Spleen (tissue), 7 donors: ENCODE data around the gene AGMO.

Source experiments
- POLR2A ChIP-seq, 3 donors: fragments of 450-650 bp; IDR thresholded peaks; one replicate each; pipeline ENCODE4 v1.5.1; 2017; ENCODE audit warnings: antibody characterized with exemption in 3 of 3, mild to moderate bottlenecking in 1 of 3
- POLR2AphosphoS5 ChIP-seq, 3 donors: sonication (generic); formaldehyde crosslinking; IDR thresholded peaks; one replicate each; pipeline ENCODE4 v1.5.1; 2017; ENCODE audit warnings: antibody characterized with exemption in 3 of 3
- TF ChIP-seq, protein P1 (sequence below), 11 experiments: fragments of 200-600 bp in 7 of 11; fragments of 450-650 bp in 4 of 11; sonication (generic) in 4 of 11; IDR thresholded peaks in 8 of 11; conservative IDR thresholded peaks in 3 of 11; 1 replicate in 7 of 11; 2 replicates in 4 of 11; pipeline versions ENCODE4 v1.4.0 to v1.8.0; 2016 to 2021; ENCODE audit warnings: antibody characterized with exemption in 11 of 11, inconsistent platforms in 4 of 11, mild to moderate bottlenecking in 1 of 11
- donor health status: DM: no; HTN: no; CAD: no; lungs with moderate emphysema.
- donor health status: DM: no; HTN: no; CAD: no.
- donor health status: DM: no; HTN: no; CAD: no.

DNA sequence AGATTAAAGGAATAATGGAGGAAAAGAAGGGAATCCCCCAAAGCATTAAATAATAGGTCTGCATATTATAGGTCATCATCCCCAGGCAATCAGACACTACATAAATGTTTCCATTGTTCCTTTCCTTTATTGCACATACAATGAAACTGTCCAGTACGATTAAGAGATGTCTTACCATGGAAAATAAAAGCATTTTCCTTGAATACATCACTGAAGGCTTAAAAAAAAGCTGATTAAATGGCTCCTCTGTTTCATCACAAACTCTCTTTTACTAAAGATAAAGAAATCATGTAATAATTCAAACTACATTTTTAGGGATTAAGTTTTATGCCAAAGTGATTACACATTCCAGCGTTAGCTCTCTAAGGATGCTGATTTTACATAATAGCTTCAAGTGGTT, 316.0 kb downstream of the AGMO start:
- TF ChIP-seq, protein P1, sequence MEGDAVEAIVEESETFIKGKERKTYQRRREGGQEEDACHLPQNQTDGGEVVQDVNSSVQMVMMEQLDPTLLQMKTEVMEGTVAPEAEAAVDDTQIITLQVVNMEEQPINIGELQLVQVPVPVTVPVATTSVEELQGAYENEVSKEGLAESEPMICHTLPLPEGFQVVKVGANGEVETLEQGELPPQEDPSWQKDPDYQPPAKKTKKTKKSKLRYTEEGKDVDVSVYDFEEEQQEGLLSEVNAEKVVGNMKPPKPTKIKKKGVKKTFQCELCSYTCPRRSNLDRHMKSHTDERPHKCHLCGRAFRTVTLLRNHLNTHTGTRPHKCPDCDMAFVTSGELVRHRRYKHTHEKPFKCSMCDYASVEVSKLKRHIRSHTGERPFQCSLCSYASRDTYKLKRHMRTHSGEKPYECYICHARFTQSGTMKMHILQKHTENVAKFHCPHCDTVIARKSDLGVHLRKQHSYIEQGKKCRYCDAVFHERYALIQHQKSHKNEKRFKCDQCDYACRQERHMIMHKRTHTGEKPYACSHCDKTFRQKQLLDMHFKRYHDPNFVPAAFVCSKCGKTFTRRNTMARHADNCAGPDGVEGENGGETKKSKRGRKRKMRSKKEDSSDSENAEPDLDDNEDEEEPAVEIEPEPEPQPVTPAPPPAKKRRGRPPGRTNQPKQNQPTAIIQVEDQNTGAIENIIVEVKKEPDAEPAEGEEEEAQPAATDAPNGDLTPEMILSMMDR (IDR thresholded peaks at IDR 0.05 in 8 of 11, conservative IDR thresholded peaks at IDR 0.05 in 3 of 11) = no peak
- TF ChIP-seq POLR2AphosphoS5 (IDR thresholded peaks at IDR 0.05) (no peak), POLR2A (IDR thresholded peaks at IDR 0.05) (no peak)
